HPDE6-E6E7 (cell line): ENCODE measurements around the gene CHST11.

Experiments used
- DNase-seq: peaks from one replicate; pipeline ENCODE4 v3.0.0; 2011; ENCODE audit warnings: missing footprints; ENCODE audit errors: extremely low spot score

Gene CHST11

DNA sequence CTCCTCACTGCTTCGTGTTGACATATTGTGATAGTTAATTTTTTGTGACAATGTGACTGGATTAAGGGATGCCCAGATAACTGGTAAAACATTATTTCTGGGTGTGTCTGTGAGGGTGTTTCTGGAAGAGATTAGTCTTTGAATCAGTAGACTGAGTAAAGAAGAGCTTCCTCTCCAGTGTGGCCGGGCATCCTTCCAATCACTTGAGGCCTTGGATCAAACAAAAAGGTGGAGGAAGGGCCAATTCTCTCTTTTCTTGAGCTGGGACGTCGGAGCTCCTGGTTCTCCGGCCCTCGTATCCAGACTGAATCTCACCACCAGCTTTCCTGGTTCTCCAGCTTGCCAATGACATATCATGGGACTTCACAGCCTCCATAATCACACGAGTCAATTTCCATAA lies 240.4 kb downstream of the CHST11 start:
- DNase-seq = no peak

- no peak for DNase-seq
These were observed 242.1 kb downstream of the CHST11 start for GRCh38 chr12:104698871-104699270.

GRCh38 chr12:104699489-104700190 lies 242.9 kb downstream of the CHST11 start:
- DNase-seq = no peak

GRCh38 chr12:104700324-104700723 lies 243.6 kb downstream of the CHST11 start:
- no peak for DNase-seq

DNA sequence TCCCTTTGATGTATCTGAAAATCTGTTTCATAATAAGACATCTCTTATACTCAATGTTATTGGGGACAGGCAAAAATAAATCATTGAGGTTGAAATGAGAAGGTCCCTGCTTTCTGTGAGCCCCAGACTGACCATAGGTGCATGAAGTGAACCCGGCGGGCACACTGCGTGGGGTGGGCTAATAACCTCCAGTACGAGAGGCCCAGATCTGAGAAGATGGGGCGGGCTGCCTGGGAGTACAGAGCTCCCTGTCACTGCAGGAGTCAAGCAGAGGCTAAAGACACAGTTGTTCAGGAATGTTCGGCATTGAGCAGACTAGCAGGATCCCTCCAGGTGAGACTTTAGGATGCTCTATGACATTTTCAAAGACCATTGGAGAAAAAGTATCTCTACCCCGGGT lies 244.6 kb downstream of the CHST11 start:
- DNase-seq = no peak

DNA sequence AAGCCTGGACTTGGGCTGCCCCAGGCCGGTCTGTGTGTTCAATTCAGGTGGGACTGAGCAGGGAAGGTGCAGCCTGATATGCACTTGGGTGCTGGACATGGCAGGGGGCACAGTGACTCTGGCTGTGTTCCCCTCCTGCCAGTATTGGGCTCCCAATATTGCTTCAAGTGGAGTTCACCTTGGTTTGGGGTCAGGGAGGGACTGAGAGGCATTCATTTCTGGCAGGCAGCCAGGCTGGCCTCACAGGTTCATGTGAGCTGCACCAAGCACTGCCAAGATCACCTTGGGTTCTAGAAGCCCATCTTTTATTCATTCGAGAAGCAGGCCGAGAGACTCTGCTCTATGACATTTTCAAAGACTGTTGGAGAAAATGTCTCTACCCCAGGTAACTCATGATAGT lies 245.0 kb downstream of the CHST11 start:
- DNase-seq = no peak

DNA sequence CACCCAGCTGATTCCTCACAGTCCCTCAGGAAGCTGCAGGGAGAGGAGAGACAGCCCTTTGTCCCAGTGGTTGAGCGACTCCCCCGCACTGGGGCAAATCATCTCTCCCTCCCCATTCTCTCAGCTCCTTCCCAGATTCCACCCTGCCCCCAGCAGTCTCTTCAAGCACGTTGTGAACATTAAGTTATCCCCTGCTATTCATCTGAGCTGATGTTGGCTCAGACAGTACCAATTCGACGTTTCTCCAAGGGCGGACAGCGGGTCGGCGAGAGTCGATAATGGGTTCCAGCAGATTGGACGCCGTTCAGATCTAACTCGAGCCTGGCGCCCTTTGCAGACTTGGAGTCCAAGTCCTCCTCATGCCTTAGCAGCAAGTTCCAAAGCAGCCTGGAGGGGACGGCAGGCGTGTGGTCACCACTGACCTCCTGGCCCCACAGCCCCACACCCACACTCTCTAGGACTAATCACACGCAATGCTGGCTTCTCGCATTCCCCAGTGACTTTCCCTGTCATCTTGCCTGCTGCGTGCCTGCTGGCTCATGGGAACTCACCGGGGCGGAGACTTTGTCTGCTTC lies 245.9 kb downstream of the CHST11 start:
- no peak for DNase-seq

GRCh38 chr12:104703372-104703771 lies 246.6 kb downstream of the CHST11 start:
- no peak for DNase-seq

- DNase-seq = no peak
These were observed 247.6 kb downstream of the CHST11 start for GRCh38 chr12:104704224-104704779.

GRCh38 chr12:104707194-104707593 lies 250.4 kb downstream of the CHST11 start:
- no peak for DNase-seq

DNA sequence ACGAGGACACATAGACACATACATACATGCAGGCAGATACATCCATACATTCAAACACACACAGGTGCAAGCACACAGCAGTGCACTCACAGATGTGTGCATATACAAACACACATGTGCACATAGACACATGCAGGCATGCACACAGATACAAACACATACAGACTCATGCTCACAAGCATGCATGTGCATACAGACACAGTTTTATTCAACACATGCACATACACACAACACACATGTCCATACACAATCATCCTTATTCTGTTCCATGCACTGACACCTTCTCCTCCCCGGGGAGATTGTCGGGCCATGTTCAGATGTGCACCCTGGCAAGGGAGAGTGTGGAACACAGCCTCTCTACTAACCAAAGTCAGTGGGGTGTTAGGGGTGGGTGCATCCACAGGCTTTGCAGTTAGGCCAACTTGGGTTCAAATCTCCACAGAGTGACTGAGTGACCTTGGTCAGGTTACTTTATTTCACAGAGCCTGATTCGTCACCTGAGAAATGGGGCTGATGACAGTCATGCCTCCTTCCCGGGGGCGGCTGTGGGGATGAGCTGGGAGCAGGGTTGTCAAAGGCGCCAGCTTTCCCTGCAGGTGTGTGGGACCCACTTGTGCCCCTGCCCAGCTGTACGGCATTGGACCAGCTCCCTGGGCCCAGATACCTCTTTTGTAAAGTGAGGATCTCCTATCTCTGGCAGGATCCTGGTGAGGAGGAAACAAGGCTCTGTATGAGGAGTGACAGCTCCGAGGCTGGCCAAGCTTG lies 251.2 kb downstream of the CHST11 start:
- DNase-seq = no peak

GRCh38 chr12:104708891-104709290 lies 252.1 kb downstream of the CHST11 start:
- DNase-seq = no peak

DNA sequence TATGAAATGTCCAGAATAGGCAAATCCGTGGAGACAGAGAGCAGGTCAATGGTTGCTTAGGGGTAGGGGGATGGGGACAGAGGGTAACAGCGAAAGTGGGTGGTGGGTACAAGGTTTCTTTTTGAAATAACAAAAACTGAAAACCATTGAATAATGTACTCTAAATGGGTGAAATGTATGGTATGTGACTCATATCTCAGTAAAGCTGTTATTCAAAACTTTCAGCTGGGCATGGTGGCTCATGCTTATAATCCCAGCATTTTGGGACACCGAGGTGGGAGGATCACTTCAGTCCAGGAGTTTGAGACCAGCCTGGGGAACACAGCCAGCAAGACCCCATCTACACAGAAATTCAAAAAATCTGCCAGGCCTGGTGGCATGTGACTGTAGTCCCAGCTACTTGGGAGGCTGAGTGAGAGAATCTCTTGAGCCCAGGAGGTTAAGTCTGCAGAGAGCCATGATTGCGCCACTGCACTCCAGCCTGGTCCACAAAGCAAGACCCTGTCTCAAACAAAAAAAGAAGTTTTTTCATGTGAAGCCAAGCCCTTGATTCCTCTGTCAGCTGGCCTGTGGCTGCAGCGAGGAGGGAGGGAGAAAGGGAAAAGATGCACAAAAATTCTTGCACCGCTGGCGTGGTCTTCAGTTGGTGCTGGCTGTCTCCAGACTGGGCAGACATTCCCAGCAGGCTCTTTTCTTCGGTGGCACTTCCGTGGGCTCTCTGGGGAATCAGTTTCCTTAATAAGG lies 253.1 kb downstream of the CHST11 start:
- DNase-seq = no peak

DNA sequence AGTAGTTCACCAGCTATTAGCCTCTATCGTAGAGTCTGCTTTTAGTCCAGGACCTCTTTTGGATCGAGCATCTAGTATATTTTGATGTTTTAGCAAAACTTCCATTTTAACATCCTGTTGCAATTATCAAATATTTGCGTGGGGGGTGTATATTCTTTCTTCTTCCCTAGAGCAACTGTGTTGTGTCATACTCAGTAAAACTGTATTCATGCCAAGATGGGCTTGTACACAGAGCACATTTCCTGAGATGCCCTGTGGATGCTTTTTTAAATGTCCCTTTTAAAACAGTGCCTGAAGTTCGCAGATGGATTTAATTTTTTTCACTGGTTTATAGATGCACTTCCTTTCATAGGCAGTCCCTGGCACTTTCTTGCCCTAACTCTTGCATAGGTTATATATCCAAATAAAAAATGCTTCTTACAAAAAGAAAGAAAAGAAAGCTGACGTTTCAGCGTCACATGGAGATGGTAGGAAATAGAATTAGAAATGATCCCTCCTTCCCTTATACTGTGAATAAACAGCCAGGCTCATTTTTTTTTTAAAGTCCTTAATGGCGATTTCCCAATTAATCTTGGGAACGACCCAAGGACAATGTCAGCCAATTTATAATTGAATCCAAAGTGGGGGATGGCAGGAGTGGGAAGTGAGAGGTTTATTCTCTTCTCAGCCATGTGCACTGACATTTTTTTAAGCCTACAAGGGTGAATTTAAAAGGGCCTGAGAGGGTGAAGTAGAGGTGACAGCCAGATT lies 254.4 kb downstream of the CHST11 start:
- no peak for DNase-seq

- DNase-seq = no peak
These were observed 255.7 kb downstream of the CHST11 start for GRCh38 chr12:104712477-104712876.

DNA sequence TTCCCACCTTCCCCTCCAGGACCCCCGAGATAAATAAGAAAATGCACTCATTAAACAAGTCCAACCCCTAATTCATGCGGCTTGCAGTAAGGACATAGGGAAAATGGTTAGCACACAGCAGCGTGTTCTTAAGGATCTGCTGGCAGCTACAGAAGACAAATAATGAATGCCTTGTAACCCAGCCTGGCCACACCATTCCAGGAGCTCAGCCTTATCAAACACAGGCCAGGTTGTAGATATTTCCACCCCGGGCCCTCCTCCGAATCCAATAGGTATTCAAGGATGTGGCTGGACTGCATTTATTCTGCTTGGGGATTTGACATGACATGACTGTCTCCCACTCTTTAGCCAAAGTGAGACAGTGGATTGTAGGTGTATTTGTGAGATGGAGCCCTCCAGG lies 256.2 kb downstream of the CHST11 start:
- DNase-seq = no peak

- no peak for DNase-seq
These were observed 256.7 kb downstream of the CHST11 start for GRCh38 chr12:104713444-104713843.

GRCh38 chr12:104714369-104714768 lies 257.6 kb downstream of the CHST11 start:
- DNase-seq = no peak

DNA sequence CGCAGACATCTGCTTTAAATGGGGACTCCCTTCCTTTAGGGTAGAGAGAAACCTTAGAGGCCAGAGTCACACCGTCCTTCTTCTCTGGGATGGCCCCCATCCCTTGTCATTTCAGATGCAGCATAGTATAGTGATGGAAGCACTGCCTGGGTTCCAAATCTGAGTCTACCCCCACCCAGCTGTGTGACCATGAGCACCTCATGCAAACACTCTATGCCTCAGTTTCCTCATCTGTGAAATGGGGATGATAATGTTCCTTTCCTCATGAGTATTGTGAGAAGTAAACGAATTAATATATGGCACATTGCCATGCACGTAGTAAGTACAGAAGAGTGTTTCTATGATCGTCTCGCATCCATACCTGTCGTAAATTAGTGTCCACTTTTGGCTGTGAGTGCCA lies 259.4 kb downstream of the CHST11 start:
- DNase-seq = no peak

DNA sequence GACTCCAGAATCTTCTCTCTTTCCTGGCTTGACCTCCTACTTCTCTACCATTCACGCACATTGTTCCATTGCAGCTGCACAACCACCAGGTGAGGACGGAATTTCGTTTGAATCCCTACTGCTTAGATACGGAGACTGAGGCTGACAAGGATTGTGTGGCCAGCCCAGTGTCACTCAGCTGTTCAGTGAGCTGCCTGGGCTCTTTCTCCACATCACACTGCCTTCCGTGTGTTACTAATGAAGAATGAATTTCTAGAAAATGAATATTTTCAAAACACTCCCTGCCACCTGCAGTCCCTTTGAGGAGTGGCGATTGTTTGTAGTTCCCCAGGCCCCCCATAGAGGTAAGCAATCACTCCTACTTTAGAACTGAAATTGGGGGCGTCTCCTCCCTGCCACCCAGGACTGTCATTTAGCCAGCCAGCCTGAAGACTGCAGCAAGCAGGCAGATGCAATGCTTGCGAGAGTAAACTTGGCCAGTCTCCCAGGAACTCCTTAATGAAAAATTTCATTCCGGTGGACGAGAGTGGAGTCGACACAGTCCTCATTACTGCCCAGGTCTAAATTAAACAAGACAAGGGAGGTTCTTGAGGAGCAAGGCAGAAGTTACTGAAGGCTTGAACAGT lies 261.7 kb downstream of the CHST11 start:
- DNase-seq = no peak
